ENCODE measurements around the gene CARD9. TPM values are rescaled to one million over a fixed set of nuclear protein-coding genes. Genes with fewer than 3 reads are reported as not detected.
A peak's percentile ranks its signal among the peaks of the same experiment; 100 is the strongest.

The CARD9 gene
- total RNA-seq, 2 donors from 2014 or later = 0.78 to 1.3 TPM

DNA sequence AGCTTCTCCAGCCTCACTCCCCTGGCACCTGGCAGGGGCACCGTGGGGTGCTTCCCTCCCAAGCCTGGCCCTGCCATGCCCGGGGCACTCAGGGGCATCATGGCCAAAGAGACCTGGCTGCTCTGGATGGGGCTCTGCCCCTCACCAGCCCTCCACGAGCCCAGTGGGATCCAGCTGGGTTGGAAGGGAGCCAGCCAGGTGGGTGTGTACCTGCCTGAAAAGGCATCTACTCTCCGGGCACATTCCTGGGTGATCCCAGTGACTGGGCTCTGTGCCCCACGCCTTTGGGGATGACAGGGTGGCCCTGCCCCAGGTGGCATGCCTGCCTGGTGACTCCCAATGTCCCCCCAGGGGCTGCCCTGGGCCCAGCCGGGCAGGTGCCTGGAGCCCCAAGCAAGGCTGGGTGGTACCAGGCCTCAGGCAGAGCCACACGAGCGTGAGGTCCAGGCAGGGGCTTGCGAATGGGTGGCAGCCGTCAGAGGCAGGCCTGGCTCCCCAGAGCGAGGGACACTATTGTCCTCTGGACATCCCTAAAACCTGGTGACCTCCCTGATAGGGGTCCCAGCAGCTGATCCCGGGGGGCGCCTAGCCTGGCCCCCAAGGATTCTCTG is 45.4 kb downstream of the CARD9 start:
- peak overlapping the region; percentile 9 to 17 for H3K4me3 ChIP-seq
- peak overlapping the region in 2 of 4 donors; percentile 30 to 56 for H3K27ac ChIP-seq
- H3K9me3 ChIP-seq = no peaks in the 10 kb centered on the region
- intact Hi-C loops (cut with DNase I) = no loop called here
- H3K4me1 ChIP-seq = peaks cover 13% of the 10 kb centered on the region
- TF ChIP-seq, protein P1, sequence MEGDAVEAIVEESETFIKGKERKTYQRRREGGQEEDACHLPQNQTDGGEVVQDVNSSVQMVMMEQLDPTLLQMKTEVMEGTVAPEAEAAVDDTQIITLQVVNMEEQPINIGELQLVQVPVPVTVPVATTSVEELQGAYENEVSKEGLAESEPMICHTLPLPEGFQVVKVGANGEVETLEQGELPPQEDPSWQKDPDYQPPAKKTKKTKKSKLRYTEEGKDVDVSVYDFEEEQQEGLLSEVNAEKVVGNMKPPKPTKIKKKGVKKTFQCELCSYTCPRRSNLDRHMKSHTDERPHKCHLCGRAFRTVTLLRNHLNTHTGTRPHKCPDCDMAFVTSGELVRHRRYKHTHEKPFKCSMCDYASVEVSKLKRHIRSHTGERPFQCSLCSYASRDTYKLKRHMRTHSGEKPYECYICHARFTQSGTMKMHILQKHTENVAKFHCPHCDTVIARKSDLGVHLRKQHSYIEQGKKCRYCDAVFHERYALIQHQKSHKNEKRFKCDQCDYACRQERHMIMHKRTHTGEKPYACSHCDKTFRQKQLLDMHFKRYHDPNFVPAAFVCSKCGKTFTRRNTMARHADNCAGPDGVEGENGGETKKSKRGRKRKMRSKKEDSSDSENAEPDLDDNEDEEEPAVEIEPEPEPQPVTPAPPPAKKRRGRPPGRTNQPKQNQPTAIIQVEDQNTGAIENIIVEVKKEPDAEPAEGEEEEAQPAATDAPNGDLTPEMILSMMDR (IDR thresholded peaks at IDR 0.05) = no peak
- TF ChIP-seq POLR2A (IDR thresholded peaks at IDR 0.05) = no peak
- ATAC-seq = peak; percentile 39
- H3K36me3 ChIP-seq (replicated peaks in 1 of 2; ENCODE audit: insufficient read depth in 1 of 2, low read depth in 2 of 2) = no peaks in the 10 kb centered on the region
- WGBS, 2 donors = 43% methylated on average over 11 of the region's 13 CpGs; no CpG with 5 or more reads in 1 of the 2 donors
- DNase-seq = peak; percentile 55 to 81 (median 61)
- no peaks in the 10 kb centered on the region for H3K27me3 ChIP-seq

DNA sequence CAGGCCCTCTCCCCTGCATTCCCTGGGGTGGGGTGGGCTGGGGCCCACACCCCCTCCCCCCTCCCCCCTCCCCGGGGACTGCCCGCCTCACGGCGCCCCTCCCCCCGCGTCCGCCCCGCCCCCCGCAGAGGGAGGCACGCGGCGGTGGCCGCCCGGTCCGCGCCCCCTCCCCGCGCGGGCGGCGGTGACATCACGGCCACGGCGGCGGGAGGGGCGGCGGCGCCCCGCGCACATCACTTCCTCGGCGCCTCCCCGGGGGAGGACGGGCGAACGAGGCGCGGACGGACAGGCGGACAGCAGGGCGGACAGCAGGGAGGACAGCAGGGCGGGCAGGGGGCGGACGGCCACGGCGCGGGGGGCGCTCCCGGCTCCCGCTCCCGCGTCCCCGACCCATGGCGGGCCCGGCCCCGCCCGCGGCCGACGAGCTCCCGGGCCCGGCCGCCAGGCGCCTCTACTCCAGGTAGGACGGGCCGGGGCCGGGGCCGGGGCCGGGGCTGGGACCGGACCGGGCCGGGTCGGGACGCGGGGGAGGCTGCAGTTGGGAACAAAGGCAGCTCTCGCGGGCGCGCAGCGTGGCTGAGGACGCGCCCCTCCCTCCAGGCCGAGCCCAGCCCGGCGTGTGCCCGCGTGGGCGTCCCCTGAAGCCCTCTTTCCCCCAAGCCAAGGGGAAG is 46.0 kb downstream of the CARD9 start, which contains the start of gene GPSM1:
Gene GPSM1 (plus strand): TSS at position 236 of the 671 bp plus-strand sequence. CDS start 157 bp downstream, at position 393.
- H3K4me1 ChIP-seq = peaks cover 13% of the 10 kb centered on the region
- TF ChIP-seq, protein P1 (IDR thresholded peaks at IDR 0.05) = peak in 2 of 7 experiments; percentile 20 to 24
- peak in 1 of 3 donors; percentile 24 for TF ChIP-seq POLR2A (IDR thresholded peaks at IDR 0.05)
- peak; percentile 44 to 61 (median 52) for DNase-seq
- intact Hi-C loops (cut with DNase I) = no loop called here
- peak within 1 kb of the TSS; percentile 9 to 17 for H3K4me3 ChIP-seq
- 0% methylated on average over 31 of the region's 88 CpGs; no CpG with 5 or more reads in 1 of the 2 donors for WGBS, 2 donors
- no peaks in the 10 kb centered on the region for H3K9me3 ChIP-seq
- H3K27me3 ChIP-seq = no peaks in the 10 kb centered on the region
- H3K36me3 ChIP-seq (replicated peaks in 1 of 2; ENCODE audit: insufficient read depth in 1 of 2, low read depth in 2 of 2) = no peaks in the 10 kb centered on the region
- peak within 1 kb of the TSS in 3 of 4 donors; percentile 30 to 56 (median 44) for H3K27ac ChIP-seq
- peak; percentile 51 for ATAC-seq

DNA sequence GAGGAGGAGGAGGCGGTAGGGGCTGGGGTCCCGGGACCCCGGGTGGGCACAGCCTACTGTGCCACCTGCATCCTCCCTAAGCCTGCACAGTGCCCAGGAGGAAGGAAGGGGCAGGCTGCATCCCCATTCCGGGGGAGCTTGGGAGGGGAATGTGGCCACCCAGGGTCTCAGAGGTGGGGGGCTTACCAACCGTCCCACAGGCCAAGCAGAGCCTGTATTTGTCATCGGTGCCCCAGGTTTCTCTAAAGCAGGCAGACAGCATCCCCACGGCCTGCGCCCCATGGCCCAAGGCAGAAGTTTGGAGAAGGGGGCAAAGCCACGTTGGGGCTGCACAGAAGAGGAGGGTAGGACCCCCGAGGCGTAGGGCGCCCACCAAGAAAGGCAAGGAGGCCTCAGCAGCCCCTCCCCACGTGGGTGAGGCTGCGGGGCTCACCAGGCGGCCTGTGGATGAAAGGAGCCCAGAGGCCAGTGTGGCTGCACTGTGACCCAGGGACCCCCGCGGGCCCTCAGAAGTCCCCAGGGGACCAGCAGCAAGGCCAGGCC is 46.6 kb downstream of the CARD9 start:
- TF ChIP-seq, protein P1 (IDR thresholded peaks at IDR 0.05) = no peak
- no peak for TF ChIP-seq POLR2A (IDR thresholded peaks at IDR 0.05)
- intact Hi-C loops (cut with DNase I) = no loop called here
- Histone ChIP-seq H3K27me3 (no peaks in the 10 kb centered on the region), H3K27ac (peak overlapping the region in 1 of 4 donors; percentile 12), H3K4me1 (peaks cover 13% of the 10 kb centered on the region), H3K9me3 (no peaks in the 10 kb centered on the region), H3K36me3 (replicated peaks in 1 of 2; ENCODE audit: insufficient read depth in 1 of 2, low read depth in 2 of 2) (no peaks in the 10 kb centered on the region), H3K4me3 (no peak overlapping the region)
- 39 to 80% methylated on average over 2 to 13 of the region's 17 CpGs for WGBS, 2 donors
- ATAC-seq (no peak), DNase-seq (no peak)

DNA sequence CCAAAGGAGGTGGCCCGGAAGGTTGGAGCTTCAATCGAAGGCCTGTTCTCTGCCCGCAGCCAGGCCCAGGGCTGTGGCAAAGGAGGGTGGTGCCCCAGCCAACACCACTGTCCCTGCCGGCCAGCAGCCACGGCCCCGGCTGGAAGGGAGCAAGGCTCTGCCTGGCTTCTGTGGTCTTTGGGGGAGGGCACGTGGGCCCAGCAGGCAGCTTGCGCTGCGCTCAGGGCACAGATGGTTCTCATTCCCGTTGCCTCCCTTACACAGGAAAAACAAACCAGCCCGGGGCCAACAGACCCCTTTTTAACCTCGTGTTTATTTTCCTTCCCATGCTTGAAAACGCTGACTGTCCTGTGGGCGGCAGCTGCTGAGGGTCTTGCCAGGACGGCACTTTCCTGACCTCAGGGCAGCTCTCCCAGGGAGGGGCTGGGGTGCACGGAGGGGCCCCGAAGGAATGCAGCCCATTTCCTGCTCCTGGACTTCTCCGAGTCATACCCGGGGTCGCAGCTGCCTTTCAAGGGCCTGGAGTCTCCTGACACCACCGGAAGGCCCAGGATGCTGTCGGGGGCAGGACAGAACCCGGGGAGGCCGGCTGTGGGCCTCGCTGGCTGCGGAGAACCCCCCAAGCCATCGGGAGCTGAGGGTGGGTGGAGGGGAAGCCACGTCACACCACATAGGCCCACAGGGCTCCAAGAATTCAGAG is 47.3 kb downstream of the CARD9 start:
- DNase-seq = no peak
- intact Hi-C loops (cut with DNase I) = no loop called here
- Histone ChIP-seq H3K27ac (no peak overlapping the region), H3K36me3 (replicated peaks in 1 of 2; ENCODE audit: insufficient read depth in 1 of 2, low read depth in 2 of 2) (no peaks in the 10 kb centered on the region), H3K4me1 (peaks cover 13% of the 10 kb centered on the region), H3K27me3 (no peaks in the 10 kb centered on the region), H3K9me3 (no peaks in the 10 kb centered on the region), H3K4me3 (no peak overlapping the region)
- WGBS, 2 donors = 64 to 69% methylated on average over 17 to 24 of the region's 28 CpGs
- TF ChIP-seq POLR2A (IDR thresholded peaks at IDR 0.05) = no peak
- TF ChIP-seq, protein P1 (IDR thresholded peaks at IDR 0.05) = no peak
- ATAC-seq = no peak
